ENCODE results near the gene GABPB2.
A peak's percentile ranks its signal among the peaks of the same experiment; 100 is the strongest.

GABPB2 gene

DNA sequence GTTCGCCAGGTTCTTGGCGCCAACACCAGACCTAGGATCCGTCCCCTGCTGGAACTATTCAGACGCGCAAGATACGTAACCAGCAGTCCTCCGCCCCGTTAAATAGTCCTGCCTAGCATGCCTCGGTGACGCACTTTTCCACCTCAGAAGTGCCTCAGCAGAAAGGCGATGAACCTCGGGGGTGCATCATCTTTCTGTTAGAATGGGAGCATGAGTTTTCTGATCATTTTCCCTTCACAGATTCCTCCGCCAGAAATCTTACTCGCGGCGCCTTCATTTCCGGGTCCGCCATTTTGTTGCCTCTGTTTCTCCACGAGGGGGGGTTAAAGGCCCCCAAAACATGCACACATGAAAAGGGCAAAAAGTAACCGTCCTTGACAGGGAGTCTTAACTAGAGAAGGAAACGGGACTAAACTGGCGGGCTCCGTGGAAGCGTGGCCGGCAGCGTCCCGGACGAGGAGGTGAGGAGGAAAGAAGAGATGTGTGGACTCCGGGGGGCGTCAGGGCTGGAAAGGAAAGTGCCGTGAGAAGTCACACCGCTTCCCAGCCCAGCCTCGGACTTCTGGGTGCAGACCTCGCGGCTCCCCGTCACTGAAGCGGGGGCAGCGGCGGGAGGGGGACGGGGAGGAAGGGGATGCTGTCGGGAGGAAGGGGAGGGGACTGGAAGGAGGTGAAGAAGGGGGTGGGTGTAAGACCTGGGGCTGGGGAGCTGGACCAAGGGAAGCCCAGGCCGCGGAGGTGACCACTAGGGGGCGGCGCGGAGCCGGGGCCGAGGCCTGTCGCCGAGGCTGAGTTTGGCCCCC is at the start of gene GABPB2:
Gene GABPB2, plus strand, starts transcription at position 288 of the 803 bp plus-strand sequence. CDS start 17,429 bp downstream, outside the sequence.
- Histone ChIP-seq H3K4me1 (ENCODE audit: low read length) (0 out of 2 replicates have a peak, but pooled peaks cover 3% of the 10 kb centered on the region), H3K9me2 (replicated peaks; ENCODE audit: insufficient read depth, low read length) (no peaks in the 10 kb centered on the region), H3K4me3 (ENCODE audit: low read length) (peak within 1 kb of the TSS; percentile 92), H3K79me2 (ENCODE audit: low read length) (peaks cover 11% of the 10 kb centered on the region; the same call in 1 of the 2 replicates), H3K9me3 (replicated peaks; ENCODE audit: insufficient read depth, low read length) (no peaks in the 10 kb centered on the region), H4K20me1 (ENCODE audit: insufficient read depth, low read length) (no peaks in the 10 kb centered on the region), H2AFZ (ENCODE audit: low read length) (peak within 1 kb of the TSS; percentile 81), H3K27me3 (replicated peaks; ENCODE audit: insufficient read depth, low read length) (no peaks in the 10 kb centered on the region), H3K9ac (ENCODE audit: low read length) (peak within 1 kb of the TSS; percentile 94), H3K36me3 (replicated peaks; ENCODE audit: insufficient read depth, low read length) (no peaks in the 10 kb centered on the region), H3K4me2 (ENCODE audit: low read depth, low read length) (peak within 1 kb of the TSS; percentile 93), H3F3A (ENCODE audit: insufficient read depth, low read length) (peaks cover 19% of the 10 kb centered on the region), H3K27ac (ENCODE audit: low read length) (peak within 1 kb of the TSS; percentile 92)
- no peak for TF ChIP-seq EZH2 (optimal IDR thresholded peaks at IDR 0.05; ENCODE audit: low read depth, low read length)
- TF ChIP-seq, protein P1, sequence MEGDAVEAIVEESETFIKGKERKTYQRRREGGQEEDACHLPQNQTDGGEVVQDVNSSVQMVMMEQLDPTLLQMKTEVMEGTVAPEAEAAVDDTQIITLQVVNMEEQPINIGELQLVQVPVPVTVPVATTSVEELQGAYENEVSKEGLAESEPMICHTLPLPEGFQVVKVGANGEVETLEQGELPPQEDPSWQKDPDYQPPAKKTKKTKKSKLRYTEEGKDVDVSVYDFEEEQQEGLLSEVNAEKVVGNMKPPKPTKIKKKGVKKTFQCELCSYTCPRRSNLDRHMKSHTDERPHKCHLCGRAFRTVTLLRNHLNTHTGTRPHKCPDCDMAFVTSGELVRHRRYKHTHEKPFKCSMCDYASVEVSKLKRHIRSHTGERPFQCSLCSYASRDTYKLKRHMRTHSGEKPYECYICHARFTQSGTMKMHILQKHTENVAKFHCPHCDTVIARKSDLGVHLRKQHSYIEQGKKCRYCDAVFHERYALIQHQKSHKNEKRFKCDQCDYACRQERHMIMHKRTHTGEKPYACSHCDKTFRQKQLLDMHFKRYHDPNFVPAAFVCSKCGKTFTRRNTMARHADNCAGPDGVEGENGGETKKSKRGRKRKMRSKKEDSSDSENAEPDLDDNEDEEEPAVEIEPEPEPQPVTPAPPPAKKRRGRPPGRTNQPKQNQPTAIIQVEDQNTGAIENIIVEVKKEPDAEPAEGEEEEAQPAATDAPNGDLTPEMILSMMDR (IDR thresholded peaks at IDR 0.05; ENCODE audit: low read length), result peak; percentile 89
- DNase-seq, result peak; percentile 95

DNA sequence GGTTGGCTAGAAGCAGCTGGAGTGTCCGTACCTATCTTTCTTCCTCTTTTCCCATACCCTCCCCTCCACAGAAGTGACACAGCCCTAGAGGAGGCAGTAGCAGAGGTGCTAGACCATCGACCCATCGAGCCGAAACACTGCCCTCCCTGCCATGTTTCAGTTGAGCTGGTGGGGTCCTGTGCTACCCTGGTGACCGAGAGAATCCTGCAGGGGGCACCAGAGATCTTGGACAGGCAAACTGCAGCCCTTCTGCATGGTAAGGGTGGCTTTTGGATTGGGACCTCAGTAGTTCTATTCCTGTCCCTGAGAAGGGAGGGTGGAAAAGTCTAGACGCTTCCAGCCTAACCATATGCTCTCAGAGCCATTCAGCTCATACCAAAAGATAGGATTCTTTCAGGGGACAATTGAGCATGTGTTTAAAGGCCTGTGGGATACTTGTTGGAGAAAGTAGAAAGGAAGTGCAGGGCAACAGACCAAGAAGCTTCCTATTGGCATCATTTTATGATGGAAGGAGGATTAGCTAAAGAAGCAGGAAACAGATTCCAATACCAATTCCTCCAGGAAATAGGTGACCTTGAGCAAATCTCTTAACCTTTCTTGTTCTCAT is 45.9 kb upstream of the GABPB2 start:
- no peaks in the 10 kb centered on the region for H3F3A ChIP-seq (ENCODE audit: insufficient read depth, low read length)
- H3K27me3 ChIP-seq (replicated peaks; ENCODE audit: insufficient read depth, low read length), result no peaks in the 10 kb centered on the region
- H3K79me2 ChIP-seq (ENCODE audit: low read length), result no peaks in the 10 kb centered on the region
- TF ChIP-seq EZH2 (optimal IDR thresholded peaks at IDR 0.05; ENCODE audit: low read depth, low read length), result no peak
- TF ChIP-seq, protein P1 (IDR thresholded peaks at IDR 0.05; ENCODE audit: low read length), result peak; percentile 96
- no peaks in the 10 kb centered on the region for H4K20me1 ChIP-seq (ENCODE audit: insufficient read depth, low read length)
- no peak overlapping the region for H3K27ac ChIP-seq (ENCODE audit: low read length)
- no peak overlapping the region for H3K4me3 ChIP-seq (ENCODE audit: low read length)
- no peaks in the 10 kb centered on the region for H3K9me3 ChIP-seq (replicated peaks; ENCODE audit: insufficient read depth, low read length)
- no peak overlapping the region for H3K4me2 ChIP-seq (ENCODE audit: low read depth, low read length)
- no peaks in the 10 kb centered on the region for H3K4me1 ChIP-seq (ENCODE audit: low read length)
- H2AFZ ChIP-seq (ENCODE audit: low read length), result no peak overlapping the region
- no peaks in the 10 kb centered on the region for H3K9me2 ChIP-seq (replicated peaks; ENCODE audit: insufficient read depth, low read length)
- H3K36me3 ChIP-seq (replicated peaks; ENCODE audit: insufficient read depth, low read length), result no peaks in the 10 kb centered on the region
- no peak overlapping the region for H3K9ac ChIP-seq (ENCODE audit: low read length)
- peak; percentile 83 for DNase-seq

DNA sequence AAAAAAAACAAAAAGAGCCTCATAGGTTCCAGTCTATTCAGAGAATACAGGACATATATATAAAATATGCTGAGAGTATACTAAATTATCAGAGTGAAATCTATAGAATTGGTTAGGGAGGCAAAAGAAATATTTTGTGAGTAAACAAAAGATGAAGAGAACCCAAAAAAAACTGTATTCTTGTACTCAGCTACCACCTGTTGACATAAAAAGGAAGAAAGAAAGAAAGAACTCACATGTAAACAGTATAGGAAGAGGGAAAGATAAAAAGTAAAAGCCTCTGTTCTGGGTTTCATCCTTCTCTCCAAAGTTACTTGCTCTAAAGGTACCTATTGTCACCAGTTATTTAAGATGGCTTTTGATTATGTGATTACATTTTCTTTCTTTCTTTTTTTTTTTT is 44.1 kb upstream of the GABPB2 start:
- no peak overlapping the region for H3K27ac ChIP-seq (ENCODE audit: low read length)
- no peak overlapping the region for H3K4me2 ChIP-seq (ENCODE audit: low read depth, low read length)
- TF ChIP-seq EZH2phosphoT487 (IDR thresholded peaks at IDR 0.05; ENCODE audit: low read length) (no peak), EZH2 (optimal IDR thresholded peaks at IDR 0.05; ENCODE audit: low read depth, low read length) (no peak)
- TF ChIP-seq, protein P1 (IDR thresholded peaks at IDR 0.05; ENCODE audit: low read length), result no peak
- no peaks in the 10 kb centered on the region for H3K9me2 ChIP-seq (replicated peaks; ENCODE audit: insufficient read depth, low read length)
- DNase-seq, result no peak
- H3K27me3 ChIP-seq (replicated peaks; ENCODE audit: insufficient read depth, low read length), result no peaks in the 10 kb centered on the region
- no peak overlapping the region for H2AFZ ChIP-seq (ENCODE audit: low read length)
- H3K4me1 ChIP-seq (ENCODE audit: low read length), result no peaks in the 10 kb centered on the region
- no peaks in the 10 kb centered on the region for H3F3A ChIP-seq (ENCODE audit: insufficient read depth, low read length)
- H3K9me3 ChIP-seq (replicated peaks; ENCODE audit: insufficient read depth, low read length), result no peaks in the 10 kb centered on the region
- H4K20me1 ChIP-seq (ENCODE audit: insufficient read depth, low read length), result no peaks in the 10 kb centered on the region
- no peaks in the 10 kb centered on the region; the same call in 1 of the 2 replicates for H3K36me3 ChIP-seq (replicated peaks; ENCODE audit: insufficient read depth, low read length)
- H3K9ac ChIP-seq (ENCODE audit: low read length), result no peak overlapping the region
- no peak overlapping the region for H3K4me3 ChIP-seq (ENCODE audit: low read length)
- H3K79me2 ChIP-seq (ENCODE audit: low read length), result no peaks in the 10 kb centered on the region
